Activated CD8-positive, alpha-beta memory T cell treated with anti-CD3 and anti-CD28 coated beads, Interleukin-2, amount 50 U/mL, for 4 hours (primary cell): ENCODE results near the gene BRCC3.

ENCODE experiments used
- DNase-seq: peaks from one replicate; pipeline ENCODE4 v3.0.0-alpha.2; 2020

Gene BRCC3

GRCh38 chrX:155148724-155149537 is 77.6 kb downstream of the BRCC3 start:
- DNase-seq = peak; percentile 22

- no peak for DNase-seq
Observed at GRCh38 chrX:155169881-155170280, 98.6 kb downstream of the BRCC3 start.
